WTC11 (cell line): ENCODE measurements around the gene TP63. TPM values are rescaled to one million over a fixed set of nuclear protein-coding genes. Genes with fewer than 3 reads are reported as not detected.

Experiments used
- ATAC-seq: fragments of 200-7000 bp; cut with Tn5 transposase; 2 replicates; pipeline ENCODE4 v1.10.0; 2021; ENCODE audit warnings: mild to moderate bottlenecking, moderate library complexity
- CTCF ChIA-PET: fragments of 300-600 bp; sonication (Branson Sonifier 250); formaldehyde crosslinking; loops from one replicate; lab custom pipeline; 2021; ENCODE audit warnings: antibody characterized with exemption; lab: Charles Lee
- POLR2A ChIA-PET: fragments of 350-600 bp; sonication (Branson Sonifier 250); formaldehyde crosslinking; loops from one replicate; lab custom pipeline; 2021; ENCODE audit warnings: antibody characterized with exemption; lab: Charles Lee
- DNase-seq: peaks from one replicate; pipeline ENCODE4 v3.0.0; 2021; ENCODE audit warnings: low spot score
- H3K27ac Mint-ChIP-seq: 2 replicates; pipeline ENCODE4 v1.8.0; 2021; ENCODE audit warnings: mixed read lengths
- H3K27me3 Mint-ChIP-seq: 2 replicates; pipeline ENCODE4 v1.8.0; 2021; ENCODE audit warnings: low read depth, mild to moderate bottlenecking, moderate library complexity, mixed read lengths
- H3K36me3 Mint-ChIP-seq: 2 replicates; pipeline ENCODE4 v1.8.0; 2021; ENCODE audit warnings: mixed read lengths
- H3K4me1 Mint-ChIP-seq: 2 replicates; pipeline ENCODE4 v1.8.0; 2022; ENCODE audit warnings: mixed read lengths
- H3K4me3 Mint-ChIP-seq: 2 replicates; pipeline ENCODE4 v1.8.0; 2021; ENCODE audit warnings: mild to moderate bottlenecking, moderate library complexity, mixed read lengths
- H3K9me3 Mint-ChIP-seq: 2 replicates; pipeline ENCODE4 v1.8.0; 2021; ENCODE audit warnings: mixed read lengths
- CREM ChIP-seq: sonication (generic); formaldehyde crosslinking; IDR thresholded peaks from 2 replicates; pipeline ENCODE4 v1.8.1; 2022; ENCODE audit warnings: mild to moderate bottlenecking, missing genetic modification reagents, moderate library complexity
- FOXJ3 ChIP-seq: sonication (generic); formaldehyde crosslinking; IDR thresholded peaks from 2 replicates; pipeline ENCODE4 v1.9.0; 2021; ENCODE audit warnings: missing genetic modification reagents, mild to moderate bottlenecking, borderline replicate concordance
- FOXP1 ChIP-seq: sonication (generic); formaldehyde crosslinking; IDR thresholded peaks from 2 replicates; pipeline ENCODE4 v1.8.0; 2022; ENCODE audit warnings: missing genetic modification reagents, mild to moderate bottlenecking, moderate library complexity, borderline replicate concordance
- GRHL2 ChIP-seq: fragments of 250-450 bp; sonication (Bioruptor Pico); IDR thresholded peaks from 2 replicates; pipeline ENCODE4 v1.8.0; 2022; ENCODE audit warnings: mild to moderate bottlenecking, moderate library complexity; ENCODE audit not compliant: insufficient replicate concordance, severe bottlenecking
- IRF2 ChIP-seq: sonication (generic); formaldehyde crosslinking; IDR thresholded peaks from 2 replicates; pipeline ENCODE4 v1.8.0; 2022; ENCODE audit warnings: low read depth, missing genetic modification reagents, borderline replicate concordance
- KAT7 ChIP-seq: sonication (generic); formaldehyde crosslinking; IDR thresholded peaks from 2 replicates; pipeline ENCODE4 v1.8.1; 2023; ENCODE audit warnings: missing genetic modification reagents, mild to moderate bottlenecking, borderline replicate concordance
- MAX ChIP-seq: sonication (generic); formaldehyde crosslinking; IDR thresholded peaks from 2 replicates; pipeline ENCODE4 v1.8.0; 2022; ENCODE audit warnings: mild to moderate bottlenecking, missing genetic modification reagents
- NFE2L1 ChIP-seq: sonication (generic); formaldehyde crosslinking; IDR thresholded peaks from 2 replicates; pipeline ENCODE4 v1.8.1; 2023; ENCODE audit warnings: missing genetic modification reagents
- NFYB ChIP-seq: sonication (generic); formaldehyde crosslinking; conservative IDR thresholded peaks from 2 replicates; pipeline ENCODE4 v1.8.0; 2022; ENCODE audit warnings: low read depth, missing genetic modification reagents
- RELA ChIP-seq: sonication (generic); formaldehyde crosslinking; IDR thresholded peaks from 2 replicates; pipeline ENCODE4 v1.8.1; 2022; ENCODE audit warnings: missing genetic modification reagents, mild to moderate bottlenecking, borderline replicate concordance
- SMAD3 ChIP-seq: sonication (generic); formaldehyde crosslinking; IDR thresholded peaks from 2 replicates; pipeline ENCODE4 v1.8.0; 2022; ENCODE audit warnings: missing genetic modification reagents, mild to moderate bottlenecking, borderline replicate concordance
- SMAD4 ChIP-seq: sonication (generic); formaldehyde crosslinking; IDR thresholded peaks from 2 replicates; pipeline ENCODE4 v1.8.0; 2022; ENCODE audit warnings: mild to moderate bottlenecking, missing genetic modification reagents
- ZNF138 ChIP-seq: sonication (generic); formaldehyde crosslinking; conservative IDR thresholded peaks from 2 replicates; pipeline ENCODE4 v1.8.1; 2022; ENCODE audit warnings: mild to moderate bottlenecking, moderate library complexity, missing genetic modification reagents
- ZNF219 ChIP-seq: sonication (generic); formaldehyde crosslinking; IDR thresholded peaks from 2 replicates; pipeline ENCODE4 v1.8.0; 2023; ENCODE audit warnings: missing genetic modification reagents, mild to moderate bottlenecking, borderline replicate concordance
- ZNF317 ChIP-seq: sonication (generic); formaldehyde crosslinking; IDR thresholded peaks from 2 replicates; pipeline ENCODE4 v1.8.1; 2023; ENCODE audit warnings: low read depth, mild to moderate bottlenecking, moderate library complexity, missing genetic modification reagents, borderline replicate concordance
- ZNF396 ChIP-seq: fragments of 250-450 bp; sonication (Bioruptor Pico); IDR thresholded peaks from 2 replicates; pipeline ENCODE4 v1.8.0; 2021; ENCODE audit warnings: mild to moderate bottlenecking, moderate library complexity, borderline replicate concordance
- total RNA-seq: library from RNA; stranded (reverse); gene quantifications from 3 replicates; pipeline ENCODE4 v1.2.3, GENCODE V29; 2021
- TF ChIP-seq, protein P1 (sequence below): sonication (generic); formaldehyde crosslinking; IDR thresholded peaks from 2 replicates; pipeline ENCODE4 v1.8.0; 2022; ENCODE audit warnings: missing genetic modification reagents
- TF ChIP-seq, protein P2 (sequence below): sonication (generic); formaldehyde crosslinking; IDR thresholded peaks from 2 replicates; pipeline ENCODE4 v1.8.0; 2022; ENCODE audit warnings: mild to moderate bottlenecking, missing genetic modification reagents
- TF ChIP-seq, protein P3 (sequence below): fragments of 250-450 bp; sonication (Bioruptor Pico); IDR thresholded peaks from 2 replicates; pipeline ENCODE4 v1.9.0; 2021; ENCODE audit warnings: mild to moderate bottlenecking

The TP63 gene
- total RNA-seq, 1 experiment from 2014 or later = 0.09 TPM

GRCh38 chr3:189845069-189845468, 213.9 kb downstream of the TP63 start:
- DNase-seq = no peak
- H3K4me3 Mint-ChIP-seq = no peak overlapping the region
- no peaks in the 10 kb centered on the region for H3K36me3 Mint-ChIP-seq
- no peaks in the 10 kb centered on the region for H3K27me3 Mint-ChIP-seq
- CTCF ChIA-PET = no interaction called here
- POLR2A ChIA-PET = no interaction called here
- no peak overlapping the region for H3K27ac Mint-ChIP-seq
- ATAC-seq = no peak
- 0 out of 2 replicates have a peak, but pooled peaks cover 4% of the 10 kb centered on the region for H3K4me1 Mint-ChIP-seq
- H3K9me3 Mint-ChIP-seq = no peaks in the 10 kb centered on the region
- TF ChIP-seq IRF2 (CRISPR knock-in tag) (no peak), ZNF138 (no peak), FOXJ3 (no peak), SMAD3 (CRISPR knock-in tag) (no peak)
- TF ChIP-seq, protein P1, sequence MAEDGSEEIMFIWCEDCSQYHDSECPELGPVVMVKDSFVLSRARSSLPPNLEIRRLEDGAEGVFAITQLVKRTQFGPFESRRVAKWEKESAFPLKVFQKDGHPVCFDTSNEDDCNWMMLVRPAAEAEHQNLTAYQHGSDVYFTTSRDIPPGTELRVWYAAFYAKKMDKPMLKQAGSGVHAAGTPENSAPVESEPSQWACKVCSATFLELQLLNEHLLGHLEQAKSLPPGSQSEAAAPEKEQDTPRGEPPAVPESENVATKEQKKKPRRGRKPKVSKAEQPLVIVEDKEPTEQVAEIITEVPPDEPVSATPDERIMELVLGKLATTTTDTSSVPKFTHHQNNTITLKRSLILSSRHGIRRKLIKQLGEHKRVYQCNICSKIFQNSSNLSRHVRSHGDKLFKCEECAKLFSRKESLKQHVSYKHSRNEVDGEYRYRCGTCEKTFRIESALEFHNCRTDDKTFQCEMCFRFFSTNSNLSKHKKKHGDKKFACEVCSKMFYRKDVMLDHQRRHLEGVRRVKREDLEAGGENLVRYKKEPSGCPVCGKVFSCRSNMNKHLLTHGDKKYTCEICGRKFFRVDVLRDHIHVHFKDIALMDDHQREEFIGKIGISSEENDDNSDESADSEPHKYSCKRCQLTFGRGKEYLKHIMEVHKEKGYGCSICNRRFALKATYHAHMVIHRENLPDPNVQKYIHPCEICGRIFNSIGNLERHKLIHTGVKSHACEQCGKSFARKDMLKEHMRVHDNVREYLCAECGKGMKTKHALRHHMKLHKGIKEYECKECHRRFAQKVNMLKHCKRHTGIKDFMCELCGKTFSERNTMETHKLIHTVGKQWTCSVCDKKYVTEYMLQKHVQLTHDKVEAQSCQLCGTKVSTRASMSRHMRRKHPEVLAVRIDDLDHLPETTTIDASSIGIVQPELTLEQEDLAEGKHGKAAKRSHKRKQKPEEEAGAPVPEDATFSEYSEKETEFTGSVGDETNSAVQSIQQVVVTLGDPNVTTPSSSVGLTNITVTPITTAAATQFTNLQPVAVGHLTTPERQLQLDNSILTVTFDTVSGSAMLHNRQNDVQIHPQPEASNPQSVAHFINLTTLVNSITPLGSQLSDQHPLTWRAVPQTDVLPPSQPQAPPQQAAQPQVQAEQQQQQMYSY (CRISPR knock-in tag) = no peak

GRCh38 chr3:189848395-189849040, 217.3 kb downstream of the TP63 start:
- no peak for DNase-seq
- Mint-ChIP-seq H3K4me1 (peaks cover 19% of the 10 kb centered on the region), H3K27ac (no peak overlapping the region), H3K4me3 (no peak overlapping the region), H3K27me3 (no peaks in the 10 kb centered on the region), H3K36me3 (no peaks in the 10 kb centered on the region)
- ATAC-seq = no peak
- POLR2A ChIA-PET = no interaction called here
- CTCF ChIA-PET = no interaction called here
- TF ChIP-seq KAT7 (no peak), RELA (CRISPR knock-in tag) (no peak), NFYB (CRISPR knock-in tag) (no peak), SMAD4 (no peak), ZNF396 (CRISPR knock-in tag) (no peak), ZNF219 (no peak), ZNF138 (no peak), MAX (CRISPR knock-in tag) (no peak), NFE2L1 (CRISPR knock-in tag) (no peak), FOXP1 (CRISPR knock-in tag) (no peak), GRHL2 (CRISPR knock-in tag) (no peak), CREM (CRISPR knock-in tag) (no peak)
- TF ChIP-seq, protein P2, sequence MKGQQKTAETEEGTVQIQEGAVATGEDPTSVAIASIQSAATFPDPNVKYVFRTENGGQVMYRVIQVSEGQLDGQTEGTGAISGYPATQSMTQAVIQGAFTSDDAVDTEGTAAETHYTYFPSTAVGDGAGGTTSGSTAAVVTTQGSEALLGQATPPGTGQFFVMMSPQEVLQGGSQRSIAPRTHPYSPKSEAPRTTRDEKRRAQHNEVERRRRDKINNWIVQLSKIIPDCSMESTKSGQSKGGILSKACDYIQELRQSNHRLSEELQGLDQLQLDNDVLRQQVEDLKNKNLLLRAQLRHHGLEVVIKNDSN = no peak
- TF ChIP-seq, all 79 proteins: peak for 0
- H3K9me3 Mint-ChIP-seq = no peaks in the 10 kb centered on the region

DNA sequence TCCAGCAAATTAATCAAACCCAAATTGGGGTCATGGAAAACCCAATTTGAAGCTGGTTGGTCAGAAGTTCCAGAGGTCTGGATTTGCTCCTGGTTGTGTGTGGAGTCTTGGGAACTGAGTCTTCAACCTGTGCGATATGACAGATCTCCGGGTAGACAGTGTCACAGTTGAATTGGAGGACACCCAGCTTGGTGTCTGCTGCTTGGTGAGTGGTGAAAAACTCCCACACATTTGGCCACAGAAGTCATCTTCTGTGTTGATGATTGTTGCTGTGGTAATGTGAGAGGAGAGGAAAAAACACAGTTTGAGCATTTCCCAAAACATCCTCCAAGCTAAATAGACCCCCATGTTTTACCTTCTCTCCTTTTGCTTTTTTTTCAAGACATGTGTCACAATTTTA, 218.1 kb downstream of the TP63 start:
- Mint-ChIP-seq H3K4me3 (no peak overlapping the region), H3K27me3 (no peaks in the 10 kb centered on the region), H3K36me3 (no peaks in the 10 kb centered on the region), H3K4me1 (peaks cover 19% of the 10 kb centered on the region), H3K9me3 (no peaks in the 10 kb centered on the region), H3K27ac (no peak overlapping the region)
- DNase-seq (no peak), ATAC-seq (no peak)
- ChIA-PET POLR2A (no interaction called here), CTCF (no interaction called here)
- TF ChIP-seq, protein P3, sequence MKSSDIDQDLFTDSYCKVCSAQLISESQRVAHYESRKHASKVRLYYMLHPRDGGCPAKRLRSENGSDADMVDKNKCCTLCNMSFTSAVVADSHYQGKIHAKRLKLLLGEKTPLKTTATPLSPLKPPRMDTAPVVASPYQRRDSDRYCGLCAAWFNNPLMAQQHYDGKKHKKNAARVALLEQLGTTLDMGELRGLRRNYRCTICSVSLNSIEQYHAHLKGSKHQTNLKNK (CRISPR knock-in tag) = no peak
- TF ChIP-seq ZNF317 (CRISPR knock-in tag) (no peak), MAX (CRISPR knock-in tag) (no peak)
